HG03175 (cell line): ENCODE measurements around the gene LSAMP.
"Not testable (repeated sequence)": the region's sequence is repeated elsewhere in the genome, so short reads cannot be mapped to it uniquely, and the experiment has no call there.

Source experiments
- ATAC-seq: cut with Tn5 transposase; IDR thresholded peaks from one replicate; pipeline ENCODE4 v1.9.1; 2021; ENCODE audit warnings: mild to moderate bottlenecking, moderate library complexity; ENCODE audit not compliant: unreplicated experiment

Gene LSAMP

GRCh38 chr3:116247605-116248004 is 197.7 kb downstream of the LSAMP start:
- no peak for ATAC-seq

- ATAC-seq, result no peak
Measured at GRCh38 chr3:116246406-116246980, 198.8 kb downstream of the LSAMP start.

- ATAC-seq, result no peak
Measured at GRCh38 chr3:116242825-116243224, 202.5 kb downstream of the LSAMP start.

- no peak for ATAC-seq
Measured at GRCh38 chr3:116241677-116242076, 203.6 kb downstream of the LSAMP start.

GRCh38 chr3:116240261-116240660 is 205.0 kb downstream of the LSAMP start:
- no peak for ATAC-seq

GRCh38 chr3:116238846-116239565 is 206.3 kb downstream of the LSAMP start:
- ATAC-seq, result no peak

- ATAC-seq, result no peak
Measured at GRCh38 chr3:116233711-116234357, 211.5 kb downstream of the LSAMP start.

GRCh38 chr3:116230431-116231020 is 214.8 kb downstream of the LSAMP start:
- no peak for ATAC-seq

GRCh38 chr3:116226266-116226665 is 219.0 kb downstream of the LSAMP start:
- no peak for ATAC-seq

- ATAC-seq, result no peak
Measured at GRCh38 chr3:116216761-116217160, 228.5 kb downstream of the LSAMP start.

GRCh38 chr3:116211901-116212300 is 233.4 kb downstream of the LSAMP start:
- ATAC-seq, result no peak

GRCh38 chr3:116208830-116209229 is 236.5 kb downstream of the LSAMP start:
- not testable (repeated sequence) for ATAC-seq

- no peak for ATAC-seq
Measured at GRCh38 chr3:116200956-116201690, 244.2 kb downstream of the LSAMP start.

- no peak for ATAC-seq
Measured at GRCh38 chr3:116199063-116199462, 246.2 kb downstream of the LSAMP start.

GRCh38 chr3:116198087-116198486 is 247.2 kb downstream of the LSAMP start:
- no peak for ATAC-seq

GRCh38 chr3:116192464-116192863 is 252.8 kb downstream of the LSAMP start:
- ATAC-seq, result no peak

- no peak for ATAC-seq
Measured at GRCh38 chr3:116191409-116191808, 253.9 kb downstream of the LSAMP start.

- no peak for ATAC-seq
Measured at GRCh38 chr3:116190095-116190494, 255.2 kb downstream of the LSAMP start.

- ATAC-seq, result no peak
Measured at GRCh38 chr3:116188231-116188785, 257.0 kb downstream of the LSAMP start.

GRCh38 chr3:116186049-116186448 is 259.2 kb downstream of the LSAMP start:
- no peak for ATAC-seq

GRCh38 chr3:116181159-116181558 is 264.1 kb downstream of the LSAMP start:
- ATAC-seq, result no peak
